Heart left ventricle (tissue), 13 donors: ENCODE data around the gene SAC3D1.

Experiments used
- CTCF ChIP-seq, 12 donors: fragments of 200-600 bp; sonication (generic) in 4 of 12; IDR thresholded peaks; one replicate each; pipeline versions ENCODE4 v1.5.0 to v1.8.0; 2018 to 2022; ENCODE audit warnings: antibody characterized with exemption in 12 of 12, mild to moderate bottlenecking in 5 of 12
- POLR2A ChIP-seq, 2 donors: fragments of 450-650 bp; IDR thresholded peaks; one replicate each; pipeline ENCODE4 v1.6.1; 2017; ENCODE audit warnings: antibody characterized with exemption in 2 of 2, mild to moderate bottlenecking in 2 of 2, moderate library complexity in 2 of 2
- donor health status: ischemic (EF 13 %, LVEDD 7.1; RV severe dilation, severe dysfunction).
- donor health status: DM: no; HTN: yes; CAD: no.
- donor health status: DM: no; HTN: no; CAD: no.
- donor health status: ischemic (EF 25% LVEDD 6.9; RV normal size, moderate dysfunction).
- donor health status: ischemic (EF 25% LVEDD 5.7; RV mildly dilated, moderate dysfunction).
- donor health status: ischemic (EF 35%, LVEDD 5.7; RV mildly dilated, moderate dysfunction).
- donor health status: nonischemic (EF 11% LVEDD 7.7; RV severe dilation, severe dysfunction).
- donor health status: DM: yes; HTN: yes; CAD: no.
- donor health status: PGD.
- donor health status: ischemic (EF 29% LVEDD 5.4; RV normal size, mild dysfunction).
- donor health status: nonischemic (EF 23%, LVEDD 6.1; RV moderate dilation, normal function).

- TF ChIP-seq POLR2A (IDR thresholded peaks at IDR 0.05) = no peak
- no peak for TF ChIP-seq CTCF (IDR thresholded peaks at IDR 0.05)
Observed at GRCh38 chr11:65066315-65066714, 25.3 kb downstream of the SAC3D1 start.
